GM19372 (cell line): Measurements from ENCODE around the gene BRAF.
"Not testable (repeated sequence)": the region's sequence is repeated elsewhere in the genome, so short reads cannot be mapped to it uniquely, and the experiment has no call there.

ENCODE experiments used
- ATAC-seq: cut with Tn5 transposase; IDR thresholded peaks from one replicate; pipeline ENCODE4 v1.9.1; 2021; ENCODE audit warnings: mild to moderate bottlenecking, low read depth, moderate library complexity; ENCODE audit not compliant: unreplicated experiment

Gene BRAF

GRCh38 chr7:140882834-140883233, 41.9 kb downstream of the BRAF start:
- not testable (repeated sequence) for ATAC-seq

GRCh38 chr7:140881507-140882228, 43.1 kb downstream of the BRAF start:
- peak; percentile 62 for ATAC-seq

DNA sequence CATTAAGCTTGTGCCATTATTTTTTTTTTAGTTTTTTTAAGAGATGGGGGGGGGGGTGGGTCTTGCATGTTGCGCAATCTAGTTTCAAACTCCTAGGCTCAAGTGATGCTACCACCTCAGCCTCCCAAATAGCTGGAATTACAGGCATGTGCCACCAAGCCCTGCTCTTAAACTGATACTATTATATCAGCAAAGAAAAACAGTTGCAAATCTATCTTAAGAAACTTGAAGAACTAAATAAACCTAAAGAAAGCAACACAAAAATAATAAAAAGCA, 47.5 kb downstream of the BRAF start:
- ATAC-seq: no peak

DNA sequence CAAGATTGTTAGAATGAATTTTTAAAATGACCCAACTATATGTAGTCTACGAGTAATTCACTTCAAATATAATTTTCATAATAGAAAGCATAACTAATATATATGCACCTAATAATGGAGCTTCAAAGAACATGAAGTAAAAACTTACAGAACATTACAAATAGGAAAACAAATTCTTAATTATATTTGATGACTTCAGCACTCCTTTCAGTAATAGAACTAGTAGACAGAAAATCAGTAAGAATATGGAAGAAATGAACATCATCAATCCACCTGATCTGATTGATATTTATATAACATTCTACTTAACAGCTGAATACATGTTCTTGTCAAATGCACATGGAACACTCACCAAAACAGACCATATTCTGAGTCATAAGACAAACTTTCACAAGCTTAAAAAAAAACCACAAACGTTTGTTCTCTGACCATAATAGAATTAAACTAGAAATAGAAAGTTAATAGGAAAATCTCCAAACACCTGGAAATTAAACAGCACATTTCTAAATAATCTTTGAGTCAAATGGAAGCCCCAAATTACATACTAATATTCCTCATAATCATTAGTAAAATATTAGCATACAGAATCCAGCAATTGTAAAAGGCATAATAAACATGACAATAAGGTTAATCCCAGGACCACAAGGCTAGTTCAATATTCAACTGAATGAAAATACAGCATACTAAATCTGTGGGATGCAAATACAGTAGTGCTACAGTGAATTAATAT, 48.0 kb downstream of the BRAF start:
- peak; percentile 82 for ATAC-seq

- no peak for ATAC-seq
Observed at GRCh38 chr7:140873434-140873833, 51.3 kb downstream of the BRAF start.

- no peak for ATAC-seq
Observed at GRCh38 chr7:140870003-140870402, 54.7 kb downstream of the BRAF start.

- ATAC-seq: no peak
Observed at GRCh38 chr7:140869430-140869829, 55.3 kb downstream of the BRAF start.

- no peak for ATAC-seq
Observed at GRCh38 chr7:140867467-140868462, 57.0 kb downstream of the BRAF start.

- no peak for ATAC-seq
Observed at GRCh38 chr7:140866926-140867325, 57.8 kb downstream of the BRAF start.

- ATAC-seq: no peak
Observed at GRCh38 chr7:140864732-140865131, 60.0 kb downstream of the BRAF start.

- no peak for ATAC-seq
Observed at GRCh38 chr7:140863867-140864266, 60.9 kb downstream of the BRAF start.

- ATAC-seq: no peak
Observed at GRCh38 chr7:140863184-140863583, 61.5 kb downstream of the BRAF start.

- ATAC-seq: no peak
Observed at GRCh38 chr7:140857048-140857447, 67.7 kb downstream of the BRAF start.

DNA sequence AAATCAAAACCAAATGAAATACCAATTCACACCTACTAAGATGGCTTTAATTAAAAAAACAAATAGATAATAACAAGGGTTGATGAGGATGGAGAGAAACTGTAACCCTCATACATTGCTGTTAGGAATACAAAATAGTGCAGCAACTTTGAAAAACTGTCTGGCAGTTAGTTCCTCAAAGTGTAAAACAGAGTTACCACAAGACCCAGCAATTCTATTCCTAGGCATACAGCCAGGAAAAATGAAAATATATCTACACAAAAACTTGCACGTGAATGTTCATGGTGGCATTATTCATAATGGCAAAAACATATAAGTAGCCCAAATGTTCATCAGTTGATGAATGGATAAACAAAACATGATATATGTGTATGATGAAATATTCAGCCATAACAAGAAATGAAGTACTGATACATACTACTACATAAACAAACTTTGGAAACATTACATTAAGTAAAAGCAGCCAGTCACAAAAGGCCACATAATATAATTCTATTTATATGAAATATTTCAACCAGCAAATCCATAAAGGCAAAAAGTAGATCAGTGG, 83.5 kb downstream of the BRAF start:
- no peak for ATAC-seq

DNA sequence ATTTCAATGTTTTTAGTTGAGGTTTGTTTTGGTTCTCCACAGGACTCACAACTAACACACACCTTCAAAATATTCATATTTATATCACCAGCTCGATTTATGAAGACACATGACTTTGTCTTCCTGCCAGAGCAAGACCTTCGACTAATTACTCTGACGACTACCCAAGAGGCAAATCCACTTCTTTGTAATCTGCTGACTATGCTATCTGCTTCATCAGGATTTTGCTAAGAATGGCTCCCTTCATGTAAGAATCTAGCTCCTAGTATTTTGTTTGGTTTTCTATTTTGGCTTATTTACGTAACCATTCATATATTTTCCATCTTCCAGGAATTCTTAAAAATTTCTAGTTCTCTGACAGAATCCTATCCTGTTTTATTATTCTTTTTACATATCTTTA, 93.0 kb downstream of the BRAF start:
- no peak for ATAC-seq

DNA sequence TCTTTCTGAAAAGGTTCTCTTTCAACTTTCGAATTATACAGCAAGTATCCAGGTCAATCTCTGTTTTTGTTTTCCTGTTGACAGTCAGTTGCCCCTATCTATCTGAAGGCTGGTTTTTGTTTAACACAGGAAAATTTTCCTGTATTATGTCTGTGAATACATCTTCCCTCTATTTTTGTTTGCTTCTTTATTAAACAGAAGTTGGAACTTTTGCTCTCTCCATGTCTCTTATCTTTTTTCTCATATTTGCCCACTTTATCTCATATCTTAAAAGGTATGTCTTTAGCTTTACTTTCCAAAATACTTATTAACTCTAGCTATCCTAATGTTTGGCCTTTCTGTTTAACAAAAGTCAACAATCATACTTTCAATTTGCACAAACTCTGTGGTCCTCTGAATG, 95.0 kb downstream of the BRAF start:
- no peak for ATAC-seq

- ATAC-seq: no peak
Observed at GRCh38 chr7:140828741-140829140, 96.0 kb downstream of the BRAF start.

- ATAC-seq: not testable (repeated sequence)
Observed at GRCh38 chr7:140817383-140817782, 107.3 kb downstream of the BRAF start.

GRCh38 chr7:140810830-140811556, 113.7 kb downstream of the BRAF start:
- ATAC-seq: peak; percentile 89

DNA sequence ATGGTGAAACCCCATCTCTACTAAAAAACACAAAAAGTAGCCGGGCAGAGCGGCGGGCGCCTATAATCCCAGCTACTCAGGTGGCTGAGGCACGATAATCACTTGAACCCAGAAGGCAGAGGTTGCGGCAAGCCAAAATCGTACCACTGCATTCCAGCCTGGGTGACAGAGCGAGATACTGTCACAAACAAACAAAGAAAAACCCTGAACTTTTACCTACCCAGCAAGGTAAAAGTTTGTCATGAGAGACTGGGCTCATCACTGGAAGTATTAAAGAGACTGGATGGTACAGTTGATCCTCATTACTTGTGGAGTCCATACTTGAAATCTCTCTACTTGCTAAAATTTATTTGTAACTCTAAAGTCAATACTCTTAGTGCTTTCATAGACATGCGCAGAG, 114.3 kb downstream of the BRAF start:
- ATAC-seq: no peak
